Subcutaneous abdominal adipose tissue (tissue), 5 donors: ENCODE results near the gene PLSCR1.
"Not testable (repeated sequence)": the region's sequence is repeated elsewhere in the genome, so short reads cannot be mapped to it uniquely, and the experiment has no call there.

ENCODE experiments used
- H3K27ac ChIP-seq: one replicate; pipeline ENCODE4 v1.7.0; 2013; ENCODE audit warnings: low read depth, mild to moderate bottlenecking, inconsistent platforms, low read length, moderate library complexity
- H3K27me3 ChIP-seq, 5 donors: one replicate each; pipeline ENCODE4 v1.7.0; 2013; ENCODE audit warnings: low read length in 5 of 5, inconsistent platforms in 1 of 5; ENCODE audit not compliant: control insufficient read depth in 5 of 5, insufficient read depth in 4 of 5
- H3K36me3 ChIP-seq, 5 donors: one replicate each; pipeline ENCODE4 v1.7.0; 2013; ENCODE audit warnings: low read length in 5 of 5; ENCODE audit not compliant: control insufficient read depth in 5 of 5, insufficient read depth in 5 of 5
- H3K4me1 ChIP-seq, 5 donors: one replicate each; pipeline ENCODE4 v1.7.0; 2013; ENCODE audit warnings: low read length in 5 of 5, mild to moderate bottlenecking in 3 of 5, moderate library complexity in 1 of 5; ENCODE audit not compliant: control insufficient read depth in 5 of 5, insufficient read depth in 5 of 5
- H3K4me3 ChIP-seq, 5 donors: one replicate each; pipeline ENCODE4 v1.7.0; 2013; ENCODE audit warnings: low read length in 5 of 5, low read depth in 1 of 5
- H3K9ac ChIP-seq, 5 donors: one replicate each; pipeline ENCODE4 v1.7.0; 2013; ENCODE audit warnings: low read length in 5 of 5, mild to moderate bottlenecking in 4 of 5, moderate library complexity in 3 of 5
- H3K9me3 ChIP-seq, 5 donors: one replicate each; pipeline ENCODE4 v1.7.0; 2013; ENCODE audit warnings: low read length in 5 of 5; ENCODE audit not compliant: control insufficient read depth in 5 of 5
- donor health status: healthy.
- donor health status: healthy.
- donor health status: healthy.
- donor health status: healthy.
- donor health status: healthy.

PLSCR1 gene

DNA sequence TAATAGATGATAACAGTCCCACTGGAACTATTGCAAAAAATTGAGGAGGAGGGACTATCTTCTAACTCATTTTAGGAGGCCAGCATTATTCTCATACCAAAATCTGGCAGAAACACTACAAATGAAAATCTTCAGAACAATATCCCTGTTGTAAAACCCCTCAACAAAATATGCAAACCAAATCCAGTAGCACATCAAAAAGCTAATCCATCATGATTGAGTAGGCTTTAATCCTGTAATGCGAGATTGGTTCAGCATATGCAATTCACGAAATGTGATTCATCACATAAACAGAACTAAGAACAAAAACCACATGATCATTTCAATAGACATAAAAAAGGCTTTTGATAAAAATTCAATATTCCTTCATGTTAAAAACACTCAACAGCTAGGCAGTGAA is 51.2 kb downstream of the PLSCR1 start:
- no peaks in the 10 kb centered on the region for H3K27me3 ChIP-seq
- H3K27ac ChIP-seq = no peak overlapping the region
- H3K36me3 ChIP-seq = no peaks in the 10 kb centered on the region
- H3K9ac ChIP-seq = no peak overlapping the region
- no peak overlapping the region for H3K4me3 ChIP-seq
- H3K9me3 ChIP-seq = peaks cover 0 to 13% (median 0%) of the 10 kb centered on the region in 5 donors
- H3K4me1 ChIP-seq = no peaks in the 10 kb centered on the region

DNA sequence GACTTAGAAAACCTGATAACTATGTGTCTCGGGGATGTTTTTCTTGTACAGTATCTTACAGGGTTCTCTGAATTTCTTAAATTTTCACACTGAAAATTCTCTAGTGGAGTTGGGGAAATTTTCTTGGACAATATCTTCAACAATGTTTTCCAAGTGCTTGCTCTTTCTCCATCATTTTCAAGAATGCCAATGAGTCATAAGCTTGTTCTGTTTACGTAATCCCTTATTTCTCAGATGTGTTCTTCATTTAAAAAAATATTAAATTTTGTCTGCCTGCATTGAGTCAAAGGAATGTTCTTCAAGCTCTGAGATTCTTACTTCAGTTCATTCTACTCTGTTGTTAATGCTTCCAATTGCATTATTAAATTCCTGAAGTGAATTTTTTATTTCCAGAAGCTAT is 53.1 kb downstream of the PLSCR1 start:
- Histone ChIP-seq H3K4me1 (no peaks in the 10 kb centered on the region), H3K9me3 (peaks cover 0 to 13% (median 0%) of the 10 kb centered on the region in 5 donors), H3K27me3 (no peaks in the 10 kb centered on the region), H3K9ac (no peak overlapping the region), H3K4me3 (no peak overlapping the region), H3K27ac (no peak overlapping the region), H3K36me3 (no peaks in the 10 kb centered on the region)

DNA sequence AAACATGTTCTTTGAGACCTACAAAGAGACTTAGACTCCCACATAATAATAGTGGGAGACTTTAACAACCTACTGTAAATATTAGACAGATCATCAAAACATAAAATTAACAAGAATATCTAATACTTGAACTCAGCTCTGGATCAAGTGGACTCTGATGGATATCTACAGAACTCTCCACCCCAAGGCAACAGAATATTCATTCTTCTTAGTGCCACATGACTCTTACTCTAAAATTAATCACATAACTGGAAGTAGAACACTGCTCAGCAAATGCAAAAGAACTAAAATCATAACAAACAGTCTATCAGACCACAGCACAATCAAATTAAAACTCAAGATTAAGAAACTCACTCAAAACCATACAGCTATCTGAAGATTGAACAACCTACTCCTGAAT is 59.1 kb downstream of the PLSCR1 start:
- peaks cover 0 to 18% (median 3%) of the 10 kb centered on the region in 5 donors for H3K9me3 ChIP-seq
- no peaks in the 10 kb centered on the region for H3K4me1 ChIP-seq
- H3K27ac ChIP-seq = no peak overlapping the region
- H3K36me3 ChIP-seq = no peaks in the 10 kb centered on the region
- no peak overlapping the region for H3K9ac ChIP-seq
- no peak overlapping the region for H3K4me3 ChIP-seq
- no peaks in the 10 kb centered on the region for H3K27me3 ChIP-seq

DNA sequence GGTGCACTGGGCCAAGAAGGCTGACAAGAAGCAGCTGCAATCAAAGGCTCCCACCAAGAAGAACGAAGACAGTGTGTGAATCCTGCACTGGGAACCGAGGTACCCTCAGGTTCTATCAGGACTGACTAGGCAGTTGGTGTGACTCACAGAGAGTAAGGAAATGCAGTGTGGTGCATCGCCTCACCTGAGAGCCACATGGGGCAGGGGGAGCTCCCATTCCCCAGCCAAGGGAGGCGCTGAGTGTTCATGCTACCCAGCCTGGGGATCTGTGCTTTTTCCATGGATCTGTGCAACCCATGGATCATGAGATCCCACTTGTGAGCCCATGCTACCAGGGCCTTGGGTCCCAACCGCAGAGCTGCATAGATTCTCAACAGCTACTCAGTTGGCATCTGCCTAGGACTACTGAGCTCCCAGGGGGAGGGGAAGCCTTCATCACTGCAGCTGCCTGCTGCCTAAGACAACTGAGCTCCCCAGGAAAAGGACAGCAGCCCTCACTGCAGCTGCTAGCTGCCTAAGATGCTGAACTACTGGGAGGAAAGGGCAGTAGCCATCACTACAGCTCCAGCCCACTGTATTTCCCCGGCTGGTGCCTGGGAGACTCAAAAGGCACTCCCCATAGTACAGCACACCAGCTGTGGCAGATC is 68.2 kb downstream of the PLSCR1 start:
- Histone ChIP-seq H3K4me1 (no peaks in the 10 kb centered on the region), H3K9me3 (no peaks in the 10 kb centered on the region), H3K9ac (no peak overlapping the region), H3K27me3 (peaks cover 0 to 6% (median 3%) of the 10 kb centered on the region in 5 donors), H3K36me3 (no peaks in the 10 kb centered on the region), H3K27ac (no peak overlapping the region), H3K4me3 (no peak overlapping the region)

DNA sequence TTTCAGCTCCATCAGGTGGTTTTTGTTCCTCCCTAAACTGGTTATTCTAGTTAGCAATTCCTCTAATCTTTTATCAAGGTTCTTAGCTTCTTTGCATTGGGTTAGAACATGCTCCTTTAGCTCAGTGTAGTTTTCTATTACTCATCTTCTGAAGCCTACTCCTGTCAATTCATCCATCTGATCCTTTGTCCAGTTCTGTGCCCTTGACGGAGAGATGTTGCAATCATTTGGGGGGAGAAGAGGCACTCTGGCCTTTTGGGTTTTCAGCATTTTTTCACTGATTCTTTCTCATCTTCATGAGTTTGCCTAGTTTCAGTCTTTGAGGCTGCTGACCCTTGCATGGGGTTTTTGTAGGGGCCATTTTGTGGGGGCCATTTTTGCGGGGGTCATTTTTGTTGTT is 69.4 kb downstream of the PLSCR1 start:
- H3K4me3 ChIP-seq, H3K36me3 ChIP-seq, H3K27me3 ChIP-seq, H3K9me3 ChIP-seq, H3K9ac ChIP-seq, H3K4me1 ChIP-seq, H3K27ac ChIP-seq: not testable (repeated sequence)

DNA sequence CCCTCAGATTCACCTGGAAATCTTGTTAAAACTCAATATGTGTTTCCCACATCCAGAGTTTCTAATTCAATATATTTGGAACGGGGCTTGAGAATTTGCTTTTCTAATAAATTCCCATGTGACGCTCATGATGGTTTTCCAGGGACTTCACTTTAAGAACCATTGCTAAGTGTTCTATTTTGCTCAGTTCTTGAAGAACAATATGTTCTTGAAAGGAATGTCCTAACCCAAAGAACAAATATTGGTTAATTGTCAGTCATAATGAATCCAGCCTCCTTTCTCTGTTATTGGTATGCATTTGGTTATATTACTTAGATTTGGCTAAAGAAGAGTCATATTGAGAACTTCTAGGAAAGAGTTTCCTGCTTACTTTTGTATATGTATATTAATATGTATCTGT is 70.7 kb downstream of the PLSCR1 start:
- H3K9ac ChIP-seq = no peak overlapping the region
- no peaks in the 10 kb centered on the region for H3K36me3 ChIP-seq
- no peak overlapping the region for H3K4me3 ChIP-seq
- H3K27me3 ChIP-seq = peaks cover 0 to 6% (median 3%) of the 10 kb centered on the region in 5 donors
- no peaks in the 10 kb centered on the region for H3K9me3 ChIP-seq
- H3K4me1 ChIP-seq = peaks cover 0 to 12% (median 10%) of the 10 kb centered on the region in 5 donors
- no peak overlapping the region for H3K27ac ChIP-seq

DNA sequence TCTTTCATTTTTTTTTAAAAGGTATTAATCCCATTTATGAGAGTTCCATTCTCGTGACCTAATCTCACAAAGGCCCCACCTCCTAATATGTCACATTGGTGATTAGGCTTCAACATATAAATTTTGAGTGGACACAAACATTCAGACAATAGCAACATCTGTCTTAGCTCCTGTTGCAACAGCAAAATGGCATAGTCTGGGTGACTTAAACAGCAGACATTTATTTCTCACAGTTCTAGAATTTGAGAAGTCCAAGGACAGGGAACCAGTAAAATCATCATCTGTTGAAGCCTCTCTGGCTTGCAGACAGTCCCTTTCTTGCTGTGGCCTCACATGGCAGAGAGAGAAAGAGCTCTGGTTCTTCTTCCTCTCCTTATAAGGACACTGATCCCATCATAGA is 71.8 kb downstream of the PLSCR1 start:
- H3K9me3 ChIP-seq = no peaks in the 10 kb centered on the region
- H3K4me3 ChIP-seq = no peak overlapping the region
- no peak overlapping the region for H3K9ac ChIP-seq
- H3K36me3 ChIP-seq = no peaks in the 10 kb centered on the region
- H3K27ac ChIP-seq = no peak overlapping the region
- peaks cover 0 to 6% (median 3%) of the 10 kb centered on the region in 5 donors for H3K27me3 ChIP-seq
- H3K4me1 ChIP-seq = peaks cover 0 to 12% (median 10%) of the 10 kb centered on the region in 5 donors

DNA sequence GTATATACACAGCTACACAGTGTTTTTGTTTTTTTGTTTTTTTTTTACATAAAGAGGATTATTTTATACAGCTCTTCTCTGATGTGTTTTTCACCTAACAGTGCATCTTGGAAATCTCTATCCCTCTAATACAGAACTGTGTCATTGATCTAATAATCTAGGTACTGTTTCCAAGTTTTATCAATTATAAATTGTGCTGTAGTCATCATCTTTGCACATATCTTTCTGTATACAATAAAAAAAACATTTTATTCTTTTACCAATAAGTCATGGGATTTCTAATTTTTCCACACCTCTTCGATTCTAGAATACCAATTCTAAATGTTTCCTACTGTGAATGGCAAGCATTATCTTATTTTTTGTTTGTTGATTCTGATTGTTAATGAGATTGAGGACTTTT is 73.4 kb downstream of the PLSCR1 start:
- no peaks in the 10 kb centered on the region for H3K36me3 ChIP-seq
- H3K27me3 ChIP-seq = no peaks in the 10 kb centered on the region
- H3K9me3 ChIP-seq = no peaks in the 10 kb centered on the region
- H3K4me1 ChIP-seq = peaks cover 0 to 12% (median 10%) of the 10 kb centered on the region in 5 donors
- H3K4me3 ChIP-seq = no peak overlapping the region
- H3K9ac ChIP-seq = no peak overlapping the region
- H3K27ac ChIP-seq = no peak overlapping the region

DNA sequence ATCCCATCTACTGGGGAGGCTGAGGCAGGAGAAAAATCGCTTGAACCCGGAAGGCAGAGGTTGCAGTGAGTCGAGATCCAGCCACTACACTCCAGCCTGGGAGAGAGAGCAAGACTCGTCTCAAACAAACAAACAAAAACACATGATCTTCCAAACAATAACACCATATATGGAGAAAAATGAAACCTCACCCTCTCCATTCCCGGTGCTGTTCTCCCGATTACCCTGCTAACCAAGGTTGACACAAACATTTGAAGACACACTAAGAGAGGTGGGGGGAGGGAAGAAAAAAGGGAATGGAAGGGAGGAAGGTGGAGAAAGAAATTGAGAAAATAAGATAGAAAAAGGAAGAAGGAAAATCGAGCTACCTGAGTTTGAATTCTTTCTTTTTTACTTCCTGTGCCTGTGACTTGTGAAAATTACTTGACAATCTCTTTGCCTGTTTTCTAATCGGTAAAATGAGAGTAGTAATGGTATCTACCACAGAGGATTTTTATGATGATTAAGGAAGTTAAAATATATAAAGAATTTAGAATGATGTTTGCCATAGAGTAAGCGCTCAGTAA is 73.9 kb downstream of the PLSCR1 start:
- Histone ChIP-seq H3K4me3 (no peak overlapping the region), H3K27ac (no peak overlapping the region)

DNA sequence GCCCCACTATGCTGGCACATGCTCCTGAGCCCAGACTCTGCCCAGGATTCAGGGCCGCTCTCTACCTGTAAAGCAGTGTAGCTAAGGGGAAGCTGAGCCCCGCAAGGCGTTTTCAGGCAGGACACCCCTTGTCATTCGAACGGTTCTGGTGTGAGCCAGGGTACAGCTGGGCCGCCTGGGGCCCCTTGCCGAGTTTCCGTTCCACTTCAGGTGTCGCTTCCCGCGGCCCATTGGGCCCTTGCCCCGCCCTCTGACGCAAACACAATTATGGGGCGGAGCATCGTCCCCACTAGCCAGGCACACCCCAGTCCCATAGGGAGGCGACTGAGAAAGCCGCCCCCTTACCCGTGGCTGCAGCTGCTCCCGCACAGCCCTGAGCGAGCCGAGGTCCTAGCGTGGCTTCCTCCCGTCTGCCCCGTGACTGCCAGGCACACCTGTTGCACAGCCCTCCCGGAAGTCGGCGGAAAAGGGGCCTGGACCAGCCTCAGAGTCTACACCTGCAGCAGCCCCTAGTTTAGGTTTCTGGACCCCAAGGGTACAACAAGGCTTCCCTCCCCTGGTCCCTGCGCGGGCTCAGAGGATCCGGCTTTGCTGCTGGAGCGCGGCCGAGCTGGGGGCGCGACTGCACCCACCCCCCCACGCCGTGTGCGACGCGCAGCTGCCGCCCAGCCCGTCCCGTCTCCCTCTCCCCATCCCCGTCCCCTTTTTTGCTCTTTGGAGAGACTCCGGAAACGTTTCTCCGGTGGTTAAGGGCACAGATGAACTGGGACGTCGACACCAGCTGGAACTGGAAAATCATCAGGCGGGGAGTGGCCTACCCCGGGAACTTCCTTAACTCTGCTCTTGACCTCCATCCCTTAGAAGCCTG is 75.0 kb downstream of the PLSCR1 start, which contains the start of gene PLSCR2:
Gene PLSCR2, minus strand, starts transcription at position 412 of the 868 bp plus-strand sequence. CDS start 9,657 bp downstream, outside the sequence.
- Histone ChIP-seq H3K4me3 (peak within 1 kb of the TSS; percentile 75 to 86 (median 77)), H3K4me1 (peaks cover 0 to 12% (median 10%) of the 10 kb centered on the region in 5 donors), H3K9me3 (no peaks in the 10 kb centered on the region), H3K27ac (peak within 1 kb of the TSS; percentile 17), H3K27me3 (no peaks in the 10 kb centered on the region), H3K9ac (peak within 1 kb of the TSS in 3 of 5 donors; percentile 43 to 79 (median 55)), H3K36me3 (no peaks in the 10 kb centered on the region)

More for the DNA sequence above, 73.9 kb downstream of the PLSCR1 start:
- H3K4me1 ChIP-seq = peaks cover 0 to 12% (median 10%) of the 10 kb centered on the region in 5 donors
- H3K9me3 ChIP-seq = no peaks in the 10 kb centered on the region
- H3K36me3 ChIP-seq = no peaks in the 10 kb centered on the region
- no peaks in the 10 kb centered on the region for H3K27me3 ChIP-seq
- no peak overlapping the region for H3K9ac ChIP-seq
